H9 (cell line): Measurements from ENCODE around the gene MYLK4. TPM values are rescaled to one million over a fixed set of nuclear protein-coding genes. Genes with fewer than 3 reads are reported as not detected.
A peak's percentile ranks its signal among the peaks of the same experiment; 100 is the strongest.

Experiments
- DNase-seq: peaks from one replicate; pipeline ENCODE4 v3.0.0-alpha.2; 2017
- H2AFZ ChIP-seq: one replicate; pipeline ENCODE4 v1.6.1; 2013; ENCODE audit warnings: mild to moderate bottlenecking, low read length, control low read depth, moderate library complexity
- H2AK5ac ChIP-seq: 2 replicates; pipeline ENCODE4 v1.6.1; 2013; ENCODE audit warnings: low read length, control low read depth, mixed read lengths; ENCODE audit not compliant: insufficient read length
- H2BK120ac ChIP-seq: one replicate; pipeline ENCODE4 v1.6.1; 2013; ENCODE audit warnings: low read depth, mild to moderate bottlenecking, low read length, control low read depth, inconsistent platforms; ENCODE audit not compliant: poor library complexity, severe bottlenecking
- H2BK12ac ChIP-seq: 2 replicates; pipeline ENCODE4 v1.6.1; 2013; ENCODE audit warnings: low read length, control low read depth, mixed read lengths, low read depth; ENCODE audit not compliant: insufficient read length
- H2BK15ac ChIP-seq: 2 replicates; pipeline ENCODE4 v1.6.1; 2013; ENCODE audit warnings: low read depth, low read length, control low read depth
- H2BK20ac ChIP-seq: one replicate; pipeline ENCODE4 v1.6.1; 2013; ENCODE audit warnings: low read depth, mild to moderate bottlenecking, low read length, control low read depth, inconsistent platforms; ENCODE audit not compliant: poor library complexity, severe bottlenecking
- H2BK5ac ChIP-seq: 2 replicates; pipeline ENCODE4 v1.6.1; 2013; ENCODE audit warnings: low read length, control low read depth, mixed read lengths; ENCODE audit not compliant: insufficient read length
- H3K14ac ChIP-seq: 2 replicates; pipeline ENCODE4 v1.6.1; 2013; ENCODE audit warnings: low read length, control low read depth; ENCODE audit not compliant: insufficient read depth
- H3K18ac ChIP-seq: 2 replicates; pipeline ENCODE4 v1.6.1; 2013; ENCODE audit warnings: low read depth, mild to moderate bottlenecking, mixed read lengths, low read length, control low read depth; ENCODE audit not compliant: insufficient read length
- H3K23ac ChIP-seq: 2 replicates; pipeline ENCODE4 v1.6.1; 2013; ENCODE audit warnings: low read length, control low read depth, mixed read lengths, low read depth; ENCODE audit not compliant: insufficient read length
- H3K23me2 ChIP-seq: 2 replicates; pipeline ENCODE4 v1.6.1; 2013; ENCODE audit warnings: low read depth, mild to moderate bottlenecking, mixed read lengths, low read length, control low read depth; ENCODE audit not compliant: insufficient read length, poor library complexity, severe bottlenecking
- H3K27ac ChIP-seq: 2 replicates; pipeline ENCODE4 v1.5.1; 2013; ENCODE audit warnings: low read length, control low read depth, mixed read lengths, low read depth; ENCODE audit not compliant: insufficient read length
- H3K27me3 ChIP-seq: 2 replicates; pipeline ENCODE4 v1.6.1; 2013; ENCODE audit warnings: low read length, control low read depth, inconsistent platforms; ENCODE audit not compliant: insufficient read depth
- H3K4ac ChIP-seq: 2 replicates; pipeline ENCODE4 v1.6.1; 2013; ENCODE audit warnings: low read depth, mild to moderate bottlenecking, control low read depth, inconsistent platforms, low read length, moderate library complexity
- H3K4me1 ChIP-seq: 2 replicates; pipeline ENCODE4 v1.6.1; 2013; ENCODE audit warnings: low read length, control low read depth, inconsistent platforms; ENCODE audit not compliant: insufficient read depth
- H3K4me2 ChIP-seq: 2 replicates; pipeline ENCODE4 v1.6.1; 2013; ENCODE audit warnings: low read length, control low read depth, mixed read lengths; ENCODE audit not compliant: insufficient read length, insufficient read depth
- H3K56ac ChIP-seq: 2 replicates; pipeline ENCODE4 v1.6.1; 2013; ENCODE audit warnings: low read depth, mild to moderate bottlenecking, mixed read lengths, low read length, control low read depth; ENCODE audit not compliant: insufficient read length
- H3K79me1 ChIP-seq: 2 replicates; pipeline ENCODE4 v1.6.1; 2013; ENCODE audit warnings: low read depth, mild to moderate bottlenecking, moderate library complexity, low read length, control low read depth, inconsistent platforms; ENCODE audit not compliant: insufficient read depth, poor library complexity, severe bottlenecking
- H3K79me2 ChIP-seq: 2 replicates; pipeline ENCODE4 v1.6.1; 2013; ENCODE audit warnings: low read length, control low read depth, inconsistent platforms; ENCODE audit not compliant: insufficient read depth
- H3K9ac ChIP-seq: 2 replicates; pipeline ENCODE4 v1.6.1; 2013; ENCODE audit warnings: low read length, control low read depth, mixed read lengths; ENCODE audit not compliant: insufficient read length; ENCODE audit errors: extremely low read depth
- H3K9me3 ChIP-seq: one replicate; pipeline ENCODE4 v1.6.1; 2013; ENCODE audit warnings: low read depth, low read length, inconsistent platforms; ENCODE audit not compliant: control insufficient read depth
- H3T11ph ChIP-seq: one replicate; pipeline ENCODE4 v1.6.1; 2013; ENCODE audit warnings: mild to moderate bottlenecking, low read length, control low read depth, inconsistent platforms
- H4K20me1 ChIP-seq: one replicate; pipeline ENCODE4 v1.6.1; 2013; ENCODE audit not compliant: control insufficient read depth, insufficient read length, insufficient read depth
- H4K5ac ChIP-seq: 2 replicates; pipeline ENCODE4 v1.6.1; 2013; ENCODE audit warnings: low read depth, mild to moderate bottlenecking, mixed read lengths, low read length, control low read depth; ENCODE audit not compliant: insufficient read length
- H4K8ac ChIP-seq: replicated peaks from 2 replicates; pipeline ENCODE4 v1.6.1; 2013; ENCODE audit warnings: low read length, control low read depth, mixed read lengths, low read depth; ENCODE audit not compliant: insufficient read length
- H4K91ac ChIP-seq: 2 replicates; pipeline ENCODE4 v1.6.1; 2013; ENCODE audit warnings: low read depth, mild to moderate bottlenecking, moderate library complexity, mixed read lengths, low read length, control low read depth; ENCODE audit not compliant: insufficient read length
- H3K27ac Mint-ChIP-seq, 3 experiments: 2 replicates in 2 of 3; 3 replicates in 1 of 3; pipeline ENCODE4 v1.8.0; 2020 to 2021; ENCODE audit warnings: mixed read lengths in 3 of 3, mild to moderate bottlenecking in 1 of 3, moderate library complexity in 1 of 3
- H3K27me3 Mint-ChIP-seq: 2 replicates; pipeline ENCODE4 v1.8.0; 2021; ENCODE audit warnings: low read depth, mild to moderate bottlenecking, moderate library complexity, mixed read lengths
- H3K36me3 Mint-ChIP-seq, 3 experiments: 2 replicates in 2 of 3; 3 replicates in 1 of 3; pipeline ENCODE4 v1.8.0; 2020 to 2021; ENCODE audit warnings: low read depth in 3 of 3, mixed read lengths in 3 of 3; ENCODE audit not compliant: insufficient read depth in 1 of 3
- H3K4me1 Mint-ChIP-seq, 2 experiments: 2 replicates each; pipeline ENCODE4 v1.8.0; 2020; ENCODE audit warnings: mixed read lengths in 2 of 2
- H3K4me3 Mint-ChIP-seq, 2 experiments: 2 replicates in 1 of 2; 3 replicates in 1 of 2; pipeline ENCODE4 v1.8.0; 2020 to 2021; ENCODE audit warnings: mild to moderate bottlenecking in 2 of 2, mixed read lengths in 2 of 2, moderate library complexity in 1 of 2
- H3K9me3 Mint-ChIP-seq, 2 experiments: 2 replicates in 1 of 2; 3 replicates in 1 of 2; pipeline ENCODE4 v1.8.0; 2020; ENCODE audit warnings: mild to moderate bottlenecking in 2 of 2, mixed read lengths in 2 of 2, moderate library complexity in 1 of 2
- WGBS: extraction: QIAGEN DNeasy Blood & Tissue Kit; methylation state at CpG from one replicate; pipeline ENCODE4 v1.1.7; 2013; ENCODE audit warnings: missing lambda C conversion rate, low lambda C conversion rate, mixed read lengths; ENCODE audit not compliant: insufficient read length; ENCODE audit errors: extremely low coverage; 5-methylcytosine and 5-hydroxymethylcytosine counted together
- total RNA-seq: library from RNA; stranded (reverse); gene quantifications from 2 replicates; pipeline ENCODE4 v1.2.1, GENCODE V29; 2021
- TF ChIP-seq, protein P1 (sequence below): fragments of 200-600 bp; sonication (generic); conservative IDR thresholded peaks from 3 replicates; pipeline ENCODE4 v1.8.0; 2021; ENCODE audit warnings: antibody characterized with exemption, mild to moderate bottlenecking

The MYLK4 gene
- total RNA-seq, 1 experiment from 2014 or later = 0.28 TPM

DNA sequence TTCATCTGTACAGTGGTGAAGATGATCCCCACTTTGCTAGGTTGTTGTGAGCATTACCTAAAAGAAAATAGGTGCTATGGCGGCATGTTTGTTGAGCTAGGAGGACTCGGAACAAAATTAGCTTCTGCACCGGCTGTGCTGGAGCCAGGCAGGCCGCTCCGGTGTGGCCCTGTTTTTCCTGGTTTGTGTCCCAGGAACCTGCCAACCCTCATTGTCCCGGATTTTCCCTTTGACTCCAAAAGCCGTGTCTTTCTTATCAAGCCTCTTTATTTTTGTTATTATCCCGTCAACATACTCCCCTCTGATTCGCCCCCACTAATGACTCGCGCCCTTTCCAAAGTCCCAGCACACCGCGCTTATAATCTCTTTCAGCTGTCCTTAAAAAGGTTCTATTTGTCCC lies 117.0 kb downstream of the MYLK4 start:
- H3K27ac ChIP-seq = no peak overlapping the region
- H3K4me2 ChIP-seq = peak overlapping the region; percentile 25
- no peak overlapping the region for H3K18ac ChIP-seq

More for the DNA sequence above, 117.0 kb downstream of the MYLK4 start:
- Histone ChIP-seq H3K14ac (no peak overlapping the region), H2BK120ac (no peak overlapping the region), H4K5ac (no peak overlapping the region), H3T11ph (no peak overlapping the region), H3K56ac (no peak overlapping the region), H3K79me1 (no peaks in the 10 kb centered on the region), H3K9ac (no peak overlapping the region), H2AK5ac (no peak overlapping the region), H4K91ac (no peak overlapping the region), H3K9me3 (no peaks in the 10 kb centered on the region), H4K20me1 (no peaks in the 10 kb centered on the region), H2BK12ac (no peak overlapping the region), H2AFZ (no peak overlapping the region), H2BK20ac (no peak overlapping the region), H3K27me3 (no peaks in the 10 kb centered on the region; the same call in 1 of the 2 replicates), H3K4me1 (no peaks in the 10 kb centered on the region), H3K4ac (no peak overlapping the region), H3K23me2 (no peaks in the 10 kb centered on the region), H2BK5ac (no peak overlapping the region), H2BK15ac (no peak overlapping the region), H3K79me2 (no peaks in the 10 kb centered on the region), H4K8ac (no peak overlapping the region), H3K23ac (no peak overlapping the region)
- Mint-ChIP-seq H3K4me1 (peaks cover 25 to 26% of the 10 kb centered on the region in 2 experiments), H3K36me3 (peaks cover 6 to 16% (median 7%) of the 10 kb centered on the region in 3 experiments; a peak in 5 of 7 replicates), H3K27ac (peak overlapping the region in 1 of 3 experiments; percentile 74; a peak in 1 of 7 replicates), H3K27me3 (peaks cover 28% of the 10 kb centered on the region), H3K9me3 (no peaks in the 10 kb centered on the region; a peak in 1 of 5 replicates), H3K4me3 (peak overlapping the region; percentile 54 to 66)
- WGBS = no CpG with 5 or more reads among the region's 13 CpGs
- TF ChIP-seq, protein P1, sequence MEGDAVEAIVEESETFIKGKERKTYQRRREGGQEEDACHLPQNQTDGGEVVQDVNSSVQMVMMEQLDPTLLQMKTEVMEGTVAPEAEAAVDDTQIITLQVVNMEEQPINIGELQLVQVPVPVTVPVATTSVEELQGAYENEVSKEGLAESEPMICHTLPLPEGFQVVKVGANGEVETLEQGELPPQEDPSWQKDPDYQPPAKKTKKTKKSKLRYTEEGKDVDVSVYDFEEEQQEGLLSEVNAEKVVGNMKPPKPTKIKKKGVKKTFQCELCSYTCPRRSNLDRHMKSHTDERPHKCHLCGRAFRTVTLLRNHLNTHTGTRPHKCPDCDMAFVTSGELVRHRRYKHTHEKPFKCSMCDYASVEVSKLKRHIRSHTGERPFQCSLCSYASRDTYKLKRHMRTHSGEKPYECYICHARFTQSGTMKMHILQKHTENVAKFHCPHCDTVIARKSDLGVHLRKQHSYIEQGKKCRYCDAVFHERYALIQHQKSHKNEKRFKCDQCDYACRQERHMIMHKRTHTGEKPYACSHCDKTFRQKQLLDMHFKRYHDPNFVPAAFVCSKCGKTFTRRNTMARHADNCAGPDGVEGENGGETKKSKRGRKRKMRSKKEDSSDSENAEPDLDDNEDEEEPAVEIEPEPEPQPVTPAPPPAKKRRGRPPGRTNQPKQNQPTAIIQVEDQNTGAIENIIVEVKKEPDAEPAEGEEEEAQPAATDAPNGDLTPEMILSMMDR = no peak
- no peak for DNase-seq
